ENCODE measurements around the gene CDCA4. TPM values are rescaled to one million over a fixed set of nuclear protein-coding genes. Genes with fewer than 3 reads are reported as not detected.

Gene CDCA4
- total RNA-seq, 1 experiment from 2014 or later = 57.7 TPM

DNA sequence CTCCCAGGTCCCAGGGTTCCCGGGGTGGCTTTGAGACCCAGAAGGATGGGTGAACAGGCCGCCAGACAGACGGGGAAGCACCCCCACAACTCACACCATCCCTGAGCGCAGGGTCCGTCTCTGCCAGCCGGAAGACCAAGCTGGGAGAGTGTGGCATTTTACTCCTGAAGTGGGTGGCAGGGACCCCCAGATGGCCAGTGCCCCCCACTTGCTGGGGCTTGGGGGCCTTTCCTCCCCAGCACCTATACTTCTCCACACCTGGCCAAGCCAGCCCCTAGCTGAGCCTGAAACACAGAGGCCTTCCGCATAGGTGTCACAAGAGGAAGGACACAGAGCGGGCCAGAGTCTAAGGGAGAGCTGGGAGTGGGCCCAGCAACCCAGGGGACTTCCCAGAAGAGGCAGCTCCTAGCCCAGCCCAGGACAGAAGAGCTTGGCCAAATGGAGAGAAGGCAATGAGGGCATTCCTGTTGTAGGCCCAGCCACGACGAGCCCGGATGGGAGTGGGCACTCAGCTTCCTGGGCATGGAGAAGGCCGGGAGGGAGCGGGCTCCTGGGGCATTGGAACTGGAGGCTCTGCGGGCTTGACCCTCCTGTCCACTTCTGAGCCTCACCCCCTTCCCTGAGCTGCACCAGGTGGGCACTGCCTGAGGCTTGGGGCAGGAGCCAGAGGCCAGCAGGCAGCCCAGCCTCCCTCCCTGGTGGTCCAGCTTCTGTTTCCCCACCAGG is 46.1 kb downstream of the CDCA4 start:
- H3K4me1 Mint-ChIP-seq = peaks cover 11 to 28% of the 10 kb centered on the region in 2 experiments
- no peaks in the 10 kb centered on the region for H3K36me3 Mint-ChIP-seq (ENCODE audit: insufficient read depth in 1 of 3, low read depth in 3 of 3)
- Histone ChIP-seq H4K20me1 (ENCODE audit: control insufficient read depth, insufficient read depth, insufficient read length) (peaks cover 7% of the 10 kb centered on the region), H3K9ac (ENCODE audit: extremely low read depth, insufficient read length, low read length) (no peak overlapping the region), H3K23ac (ENCODE audit: insufficient read length, low read depth, low read length) (no peak overlapping the region), H3T11ph (ENCODE audit: low read length) (no peak overlapping the region), H2BK20ac (ENCODE audit: low read depth, low read length, poor library complexity, severe bottlenecking) (no peak overlapping the region), H3K9me3 (ENCODE audit: control insufficient read depth, low read depth, low read length) (no peaks in the 10 kb centered on the region), H3K27me3 (ENCODE audit: insufficient read depth, low read length) (peaks cover 14% of the 10 kb centered on the region; the same call in 1 of the 2 replicates), H2AK5ac (ENCODE audit: insufficient read length, low read length) (no peak overlapping the region), H3K4ac (ENCODE audit: low read depth, low read length) (no peak overlapping the region), H2AFZ (ENCODE audit: low read length) (no peak overlapping the region), H3K23me2 (ENCODE audit: insufficient read length, low read depth, low read length, poor library complexity, severe bottlenecking) (no peaks in the 10 kb centered on the region), H4K91ac (ENCODE audit: insufficient read length, low read depth, low read length) (no peak overlapping the region), H3K14ac (ENCODE audit: insufficient read depth, low read length) (no peak overlapping the region), H3K4me2 (ENCODE audit: insufficient read depth, insufficient read length, low read length) (no peak overlapping the region), H2BK15ac (ENCODE audit: low read depth, low read length) (no peak overlapping the region), H3K79me1 (ENCODE audit: insufficient read depth, low read depth, low read length, poor library complexity, severe bottlenecking) (no peaks in the 10 kb centered on the region), H2BK5ac (ENCODE audit: insufficient read length, low read length) (no peak overlapping the region), H3K4me1 (ENCODE audit: insufficient read depth, low read length) (no peaks in the 10 kb centered on the region), H3K18ac (ENCODE audit: insufficient read length, low read depth, low read length) (no peak overlapping the region), H2BK12ac (ENCODE audit: insufficient read length, low read depth, low read length) (no peak overlapping the region), H4K8ac (replicated peaks; ENCODE audit: insufficient read length, low read depth, low read length) (no peak overlapping the region), H2BK120ac (ENCODE audit: low read depth, low read length, poor library complexity, severe bottlenecking) (no peak overlapping the region), H4K5ac (ENCODE audit: insufficient read length, low read depth, low read length) (no peak overlapping the region), H3K56ac (ENCODE audit: insufficient read length, low read depth, low read length) (no peak overlapping the region), H3K79me2 (ENCODE audit: insufficient read depth, low read length) (no peaks in the 10 kb centered on the region), H3K27ac (ENCODE audit: insufficient read length, low read depth, low read length) (no peak overlapping the region)
- WGBS (ENCODE audit: extremely low coverage, insufficient read length, low lambda C conversion rate) = no CpG with 5 or more reads among the region's 14 CpGs
- DNase-seq = no peak
- no peak overlapping the region for H3K27ac Mint-ChIP-seq
- TF ChIP-seq, protein P1, sequence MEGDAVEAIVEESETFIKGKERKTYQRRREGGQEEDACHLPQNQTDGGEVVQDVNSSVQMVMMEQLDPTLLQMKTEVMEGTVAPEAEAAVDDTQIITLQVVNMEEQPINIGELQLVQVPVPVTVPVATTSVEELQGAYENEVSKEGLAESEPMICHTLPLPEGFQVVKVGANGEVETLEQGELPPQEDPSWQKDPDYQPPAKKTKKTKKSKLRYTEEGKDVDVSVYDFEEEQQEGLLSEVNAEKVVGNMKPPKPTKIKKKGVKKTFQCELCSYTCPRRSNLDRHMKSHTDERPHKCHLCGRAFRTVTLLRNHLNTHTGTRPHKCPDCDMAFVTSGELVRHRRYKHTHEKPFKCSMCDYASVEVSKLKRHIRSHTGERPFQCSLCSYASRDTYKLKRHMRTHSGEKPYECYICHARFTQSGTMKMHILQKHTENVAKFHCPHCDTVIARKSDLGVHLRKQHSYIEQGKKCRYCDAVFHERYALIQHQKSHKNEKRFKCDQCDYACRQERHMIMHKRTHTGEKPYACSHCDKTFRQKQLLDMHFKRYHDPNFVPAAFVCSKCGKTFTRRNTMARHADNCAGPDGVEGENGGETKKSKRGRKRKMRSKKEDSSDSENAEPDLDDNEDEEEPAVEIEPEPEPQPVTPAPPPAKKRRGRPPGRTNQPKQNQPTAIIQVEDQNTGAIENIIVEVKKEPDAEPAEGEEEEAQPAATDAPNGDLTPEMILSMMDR (conservative IDR thresholded peaks at IDR 0.05) = no peak
- H3K9me3 Mint-ChIP-seq = no peaks in the 10 kb centered on the region; a peak in 1 of 5 replicates
- no peak overlapping the region for H3K4me3 Mint-ChIP-seq
- peaks cover 42% of the 10 kb centered on the region for H3K27me3 Mint-ChIP-seq (ENCODE audit: low read depth)
